HFFc6 (cell line): ENCODE results near the gene LPAR1. TPM values are rescaled to one million over a fixed set of nuclear protein-coding genes. Genes with fewer than 3 reads are reported as not detected.

Source experiments
- DNase-seq: peaks from one replicate; pipeline ENCODE4 v3.0.0-alpha.2; 2018
- H3K27ac Mint-ChIP-seq: 2 replicates; pipeline ENCODE4 v1.8.0; 2020; ENCODE audit warnings: mild to moderate bottlenecking, mixed read lengths
- H3K27me3 Mint-ChIP-seq: 2 replicates; pipeline ENCODE4 v1.8.0; 2021; ENCODE audit warnings: mild to moderate bottlenecking, moderate library complexity, mixed read lengths; ENCODE audit not compliant: insufficient read depth
- H3K36me3 Mint-ChIP-seq: 2 replicates; pipeline ENCODE4 v1.8.0; 2021; ENCODE audit warnings: low read depth, mixed read lengths
- H3K4me1 Mint-ChIP-seq: 2 replicates; pipeline ENCODE4 v1.8.0; 2020; ENCODE audit warnings: low read depth, mixed read lengths
- H3K4me3 Mint-ChIP-seq: 2 replicates; pipeline ENCODE4 v1.8.0; 2020; ENCODE audit warnings: mild to moderate bottlenecking, moderate library complexity, mixed read lengths
- H3K9me3 Mint-ChIP-seq: 2 replicates; pipeline ENCODE4 v1.8.0; 2020; ENCODE audit warnings: mild to moderate bottlenecking, mixed read lengths
- CTCF ChIP-seq: fragments of 200-600 bp; sonication (generic); IDR thresholded peaks from 2 replicates; pipeline ENCODE4 v1.5.0; 2021; ENCODE audit warnings: antibody characterized with exemption, mild to moderate bottlenecking
- total RNA-seq, 6 experiments: library from RNA; stranded (reverse); fragmentation: NEBNext Ultra II Directional; extraction: Animal tissue kit (Norgen Biotek cat#: 25700); gene quantifications; 2 replicates in 1 of 6; 3 replicates in 5 of 6; pipeline ENCODE4 v1.2.3, GENCODE V29; 2021

The LPAR1 gene
- total RNA-seq, 6 experiments from 2014 or later: 70.6 to 148 (median 123) TPM

GRCh38 chr9:110923601-110924000 lies 114.7 kb downstream of the LPAR1 start:
- H3K27me3 Mint-ChIP-seq: no peaks in the 10 kb centered on the region; the same call in 1 of the 2 replicates
- peaks cover 43% of the 10 kb centered on the region for H3K36me3 Mint-ChIP-seq
- DNase-seq: no peak
- H3K9me3 Mint-ChIP-seq: no peaks in the 10 kb centered on the region
- TF ChIP-seq CTCF: no peak
- no peak overlapping the region for H3K4me3 Mint-ChIP-seq
- 0 out of 2 replicates have a peak overlapping the region, but pooled peaks have one; percentile 29 for H3K27ac Mint-ChIP-seq
- H3K4me1 Mint-ChIP-seq: peaks cover 67% of the 10 kb centered on the region

GRCh38 chr9:110922145-110922544 lies 116.1 kb downstream of the LPAR1 start:
- no peak for DNase-seq
- H3K36me3 Mint-ChIP-seq: peaks cover 44% of the 10 kb centered on the region
- peak overlapping the region; percentile 94 for H3K27ac Mint-ChIP-seq

GRCh38 chr9:110921705-110922104 lies 116.6 kb downstream of the LPAR1 start:
- Mint-ChIP-seq H3K27me3 (no peaks in the 10 kb centered on the region; the same call in 1 of the 2 replicates), H3K9me3 (no peaks in the 10 kb centered on the region), H3K36me3 (peaks cover 40% of the 10 kb centered on the region), H3K27ac (peak overlapping the region; percentile 94), H3K4me3 (peak overlapping the region; percentile 39), H3K4me1 (peaks cover 79% of the 10 kb centered on the region)
- TF ChIP-seq CTCF: no peak
- DNase-seq: no peak

More at GRCh38 chr9:110922145-110922544, 116.1 kb downstream of the LPAR1 start:
- TF ChIP-seq CTCF: no peak
- Mint-ChIP-seq H3K9me3 (no peaks in the 10 kb centered on the region), H3K27me3 (no peaks in the 10 kb centered on the region; the same call in 1 of the 2 replicates), H3K4me1 (peaks cover 76% of the 10 kb centered on the region), H3K4me3 (peak overlapping the region; percentile 39)

- H3K27ac Mint-ChIP-seq: peak overlapping the region; percentile 94
- peaks cover 44% of the 10 kb centered on the region for H3K36me3 Mint-ChIP-seq
- peaks cover 96% of the 10 kb centered on the region for H3K4me1 Mint-ChIP-seq
- TF ChIP-seq CTCF: no peak
- peak; percentile 85 for DNase-seq
- no peaks in the 10 kb centered on the region for H3K9me3 Mint-ChIP-seq
- H3K27me3 Mint-ChIP-seq: no peaks in the 10 kb centered on the region; the same call in 1 of the 2 replicates
- H3K4me3 Mint-ChIP-seq: peak overlapping the region; percentile 78
Measured at GRCh38 chr9:110919609-110920008, 118.7 kb downstream of the LPAR1 start.

- no peak for TF ChIP-seq CTCF
- Mint-ChIP-seq H3K27me3 (no peaks in the 10 kb centered on the region; the same call in 1 of the 2 replicates), H3K9me3 (peaks cover 3% of the 10 kb centered on the region; the same call in 1 of the 2 replicates), H3K36me3 (peaks cover 50% of the 10 kb centered on the region), H3K27ac (peak overlapping the region; percentile 94), H3K4me1 (peaks cover 98% of the 10 kb centered on the region), H3K4me3 (peak overlapping the region; percentile 78)
- no peak for DNase-seq
Measured at GRCh38 chr9:110919050-110919435, 119.2 kb downstream of the LPAR1 start.
